ENCODE results near the gene LAMA3.

DNA sequence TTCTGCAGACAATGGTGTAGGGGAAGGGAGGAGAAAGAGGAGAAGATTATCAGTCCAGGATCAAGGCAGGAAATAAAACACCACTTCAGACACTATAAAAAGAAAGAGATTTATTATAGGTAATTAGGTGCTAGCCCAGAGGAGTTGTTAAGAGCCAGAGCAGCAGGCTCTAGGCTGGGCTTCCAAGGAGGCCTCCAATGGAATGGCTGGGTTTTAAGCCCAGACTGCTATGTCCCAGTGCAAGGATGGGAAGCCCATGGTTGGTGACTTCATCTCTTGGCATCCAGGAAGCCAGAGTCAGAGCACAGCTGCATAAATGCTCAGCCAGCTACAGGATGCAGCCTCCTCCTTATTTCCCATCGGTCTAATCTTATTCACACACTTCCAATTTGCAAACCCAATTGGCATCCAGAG is 95.6 kb downstream of the LAMA3 start:
- TF ChIP-seq, protein P1, sequence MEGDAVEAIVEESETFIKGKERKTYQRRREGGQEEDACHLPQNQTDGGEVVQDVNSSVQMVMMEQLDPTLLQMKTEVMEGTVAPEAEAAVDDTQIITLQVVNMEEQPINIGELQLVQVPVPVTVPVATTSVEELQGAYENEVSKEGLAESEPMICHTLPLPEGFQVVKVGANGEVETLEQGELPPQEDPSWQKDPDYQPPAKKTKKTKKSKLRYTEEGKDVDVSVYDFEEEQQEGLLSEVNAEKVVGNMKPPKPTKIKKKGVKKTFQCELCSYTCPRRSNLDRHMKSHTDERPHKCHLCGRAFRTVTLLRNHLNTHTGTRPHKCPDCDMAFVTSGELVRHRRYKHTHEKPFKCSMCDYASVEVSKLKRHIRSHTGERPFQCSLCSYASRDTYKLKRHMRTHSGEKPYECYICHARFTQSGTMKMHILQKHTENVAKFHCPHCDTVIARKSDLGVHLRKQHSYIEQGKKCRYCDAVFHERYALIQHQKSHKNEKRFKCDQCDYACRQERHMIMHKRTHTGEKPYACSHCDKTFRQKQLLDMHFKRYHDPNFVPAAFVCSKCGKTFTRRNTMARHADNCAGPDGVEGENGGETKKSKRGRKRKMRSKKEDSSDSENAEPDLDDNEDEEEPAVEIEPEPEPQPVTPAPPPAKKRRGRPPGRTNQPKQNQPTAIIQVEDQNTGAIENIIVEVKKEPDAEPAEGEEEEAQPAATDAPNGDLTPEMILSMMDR (IDR thresholded peaks at IDR 0.05) = no peak
- no peak for TF ChIP-seq EZH2 (IDR thresholded peaks at IDR 0.05)

Data from neural progenitor cell (in vitro differentiated cells).